Small intestine (tissue), 7 donors: ENCODE results near the gene RALGAPA1. TPM values are rescaled to one million over a fixed set of nuclear protein-coding genes. Genes with fewer than 3 reads are reported as not detected.
A peak's percentile ranks its signal among the peaks of the same experiment; 100 is the strongest.
"Not testable (repeated sequence)": the region's sequence is repeated elsewhere in the genome, so short reads cannot be mapped to it uniquely, and the experiment has no call there.

Experiments used
- DNase-seq, 2 donors: peaks; one replicate each; pipeline versions ENCODE4 v3.0.0 to v3.0.0-alpha.2; 2013
- FAIRE-seq: peaks from 2 replicates; lab custom pipeline; 2012; peaks lifted over from hg19 to GRCh38; lab: Jason Lieb, UNC
- H3K27ac ChIP-seq, 3 donors: one replicate each; pipeline ENCODE4 v1.5.1; 2013; ENCODE audit warnings: low read length in 2 of 3, mild to moderate bottlenecking in 2 of 3, control low read depth in 1 of 3, inconsistent platforms in 1 of 3, low read depth in 1 of 3, moderate library complexity in 1 of 3
- H3K27me3 ChIP-seq, 3 donors: one replicate each; pipeline ENCODE4 v1.6.1; 2013; ENCODE audit warnings: low read length in 3 of 3, inconsistent platforms in 1 of 3; ENCODE audit not compliant: control insufficient read depth in 3 of 3, insufficient read depth in 3 of 3
- H3K36me3 ChIP-seq, 3 donors: one replicate each; pipeline ENCODE4 v1.6.1; 2013; ENCODE audit warnings: low read length in 3 of 3, inconsistent platforms in 1 of 3, low read depth in 1 of 3, mild to moderate bottlenecking in 1 of 3, moderate library complexity in 1 of 3; ENCODE audit not compliant: control insufficient read depth in 3 of 3, insufficient read depth in 2 of 3
- H3K4me1 ChIP-seq, 3 donors: one replicate each; pipeline ENCODE4 v1.6.1; 2013; ENCODE audit warnings: low read length in 2 of 3, inconsistent platforms in 1 of 3, low read depth in 1 of 3, mild to moderate bottlenecking in 1 of 3, moderate library complexity in 1 of 3; ENCODE audit not compliant: control insufficient read depth in 3 of 3, insufficient read depth in 2 of 3
- H3K4me3 ChIP-seq, 3 donors: one replicate each; pipeline ENCODE4 v1.5.1; 2013; ENCODE audit warnings: low read length in 3 of 3, control low read depth in 1 of 3, inconsistent platforms in 1 of 3, low read depth in 1 of 3, mild to moderate bottlenecking in 1 of 3, moderate library complexity in 1 of 3
- H3K9me3 ChIP-seq, 2 donors: one replicate each; pipeline ENCODE4 v1.6.1; 2013; ENCODE audit warnings: low read depth in 1 of 2, low read length in 1 of 2; ENCODE audit not compliant: control insufficient read depth in 2 of 2, insufficient read depth in 1 of 2
- WGBS, 3 donors: extraction: QIAGEN DNeasy Blood & Tissue Kit; methylation state at CpG; one replicate each; pipeline ENCODE4 v1.1.7; 2013; 5-methylcytosine and 5-hydroxymethylcytosine counted together
- polyA plus RNA-seq, 4 donors: library from polyadenylated mRNA; stranded (reverse) in 3 of 4; unstranded in 1 of 4; fragments of 200-250 nt in 3 of 4; fragments of 120-200 nt in 1 of 4; gene quantifications; one replicate each; pipeline versions ENCODE4 v1.2.1 to v1.2.3, GENCODE V29; 2013
- donor health status: healthy with polysubstance abuse.
- donor health status: control.
- donor health status: control.
- donor health status: Bipolar disorder and iron deficiency.
- donor health status: healthy.

The RALGAPA1 gene
- polyA plus RNA-seq, 4 donors, result 9.6 to 27.6 (median 13.3) TPM

DNA sequence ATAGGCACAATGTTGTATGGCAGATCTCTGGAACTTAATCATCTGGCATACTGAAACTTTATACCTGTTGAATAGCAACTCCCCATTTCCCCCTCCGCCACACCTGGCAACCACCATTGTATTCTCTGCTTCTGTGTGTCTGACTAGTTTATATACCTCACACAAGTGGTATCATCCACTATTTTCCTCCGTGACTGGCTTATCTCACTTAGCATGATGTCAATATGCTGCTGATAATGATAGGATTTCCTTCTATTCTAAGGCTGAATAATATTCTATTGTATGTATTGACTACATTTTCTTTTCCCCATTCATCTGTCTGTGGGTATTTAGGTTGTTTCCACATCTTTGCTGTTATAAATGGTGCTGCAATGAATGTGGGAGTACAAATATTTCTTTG lies 38.5 kb upstream of the RALGAPA1 start:
- Histone ChIP-seq H3K4me3 (no peak overlapping the region), H3K36me3 (peaks cover 0 to 31% (median 0%) of the 10 kb centered on the region in 3 donors), H3K4me1 (no peaks in the 10 kb centered on the region), H3K9me3 (no peaks in the 10 kb centered on the region), H3K27me3 (no peaks in the 10 kb centered on the region), H3K27ac (no peak overlapping the region)
- FAIRE-seq (no peak), DNase-seq (no peak)
- WGBS, 3 donors, result 66 to 83% (median 80%) methylated on average over 2 of the region's 2 CpGs

DNA sequence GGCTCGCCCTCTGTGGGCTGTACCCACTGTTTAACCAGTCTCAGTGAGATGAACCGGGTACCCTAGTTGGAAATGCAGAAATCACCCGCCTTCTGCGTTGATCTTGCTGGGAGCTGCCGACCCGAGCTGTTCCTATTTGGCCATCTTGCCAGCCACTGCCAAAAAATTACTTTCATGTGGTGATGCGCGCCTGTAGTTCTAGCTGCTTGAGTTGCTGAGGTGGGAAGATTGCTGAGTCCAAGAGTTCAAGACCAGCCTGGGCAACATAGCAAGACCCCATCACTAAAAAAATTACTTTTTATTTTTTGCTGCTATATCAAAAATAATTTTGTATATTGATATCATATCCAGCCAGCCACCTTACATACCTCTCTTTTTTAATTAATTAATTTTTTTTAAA lies 35.4 kb upstream of the RALGAPA1 start:
- FAIRE-seq, result no peak

DNA sequence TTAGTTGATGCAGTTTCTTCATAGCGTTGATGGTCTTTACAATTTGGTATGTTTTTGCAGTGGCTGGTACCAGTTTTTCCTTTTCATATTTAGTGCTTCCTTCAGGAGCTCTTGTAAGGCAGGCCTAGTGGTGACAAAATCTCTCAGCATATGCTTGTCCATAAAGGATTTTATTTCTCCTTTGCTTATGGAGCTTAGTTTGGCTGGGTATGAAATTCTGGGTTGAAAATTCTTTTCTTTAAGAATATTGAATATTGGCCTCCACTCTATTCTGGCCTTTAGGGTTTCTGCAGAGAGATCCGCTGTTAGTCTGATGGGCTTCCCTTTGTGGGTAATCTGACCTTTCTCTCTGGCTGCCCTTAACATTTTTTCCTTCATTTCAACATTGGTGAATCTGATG lies 33.1 kb upstream of the RALGAPA1 start:
- H3K4me3 ChIP-seq, FAIRE-seq, H3K27ac ChIP-seq, H3K27me3 ChIP-seq, H3K4me1 ChIP-seq, DNase-seq, H3K9me3 ChIP-seq: not testable (repeated sequence)
- H3K36me3 ChIP-seq, result peaks cover 0 to 33% (median 0%) of the 10 kb centered on the region in 3 donors
- WGBS, 3 donors, result 97 to 99% (median 98%) methylated on average over 2 of the region's 2 CpGs

More for the DNA sequence above, 35.4 kb upstream of the RALGAPA1 start:
- DNase-seq, result no peak
- 95 to 98% (median 96%) methylated on average over 8 of the region's 8 CpGs for WGBS, 3 donors
- no peaks in the 10 kb centered on the region for H3K4me1 ChIP-seq
- H3K9me3 ChIP-seq, result peaks cover 0 to 3% of the 10 kb centered on the region in 2 donors
- H3K4me3 ChIP-seq, result no peak overlapping the region
- H3K27ac ChIP-seq, result no peak overlapping the region
- peaks cover 0 to 30% (median 0%) of the 10 kb centered on the region in 3 donors for H3K36me3 ChIP-seq
- no peaks in the 10 kb centered on the region for H3K27me3 ChIP-seq

DNA sequence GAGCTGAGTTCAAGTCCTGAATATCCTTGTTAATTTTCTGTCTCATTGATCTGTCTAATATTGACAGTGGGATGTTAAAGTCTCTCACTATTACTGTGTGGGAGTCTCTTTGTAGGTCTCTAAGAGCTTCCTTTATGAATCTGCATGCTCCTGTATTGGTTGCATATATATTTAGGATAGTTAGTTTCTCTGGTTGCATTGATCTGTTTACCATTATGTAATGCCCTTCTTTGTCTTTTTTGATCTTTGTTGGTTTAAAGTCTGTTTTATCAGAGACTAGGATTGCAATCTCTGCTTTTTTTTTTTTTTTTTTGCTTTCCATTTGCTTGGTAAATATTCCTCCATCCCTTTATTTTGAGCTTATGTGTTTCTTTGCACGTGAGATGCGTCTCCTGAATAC lies 32.6 kb upstream of the RALGAPA1 start:
- H3K4me1 ChIP-seq, H3K27me3 ChIP-seq, DNase-seq, H3K27ac ChIP-seq, FAIRE-seq, H3K9me3 ChIP-seq, H3K4me3 ChIP-seq: not testable (repeated sequence)
- WGBS, 3 donors, result 97 to 100% (median 99%) methylated on average over 2 of the region's 2 CpGs
- H3K36me3 ChIP-seq, result peaks cover 0 to 28% (median 0%) of the 10 kb centered on the region in 3 donors

DNA sequence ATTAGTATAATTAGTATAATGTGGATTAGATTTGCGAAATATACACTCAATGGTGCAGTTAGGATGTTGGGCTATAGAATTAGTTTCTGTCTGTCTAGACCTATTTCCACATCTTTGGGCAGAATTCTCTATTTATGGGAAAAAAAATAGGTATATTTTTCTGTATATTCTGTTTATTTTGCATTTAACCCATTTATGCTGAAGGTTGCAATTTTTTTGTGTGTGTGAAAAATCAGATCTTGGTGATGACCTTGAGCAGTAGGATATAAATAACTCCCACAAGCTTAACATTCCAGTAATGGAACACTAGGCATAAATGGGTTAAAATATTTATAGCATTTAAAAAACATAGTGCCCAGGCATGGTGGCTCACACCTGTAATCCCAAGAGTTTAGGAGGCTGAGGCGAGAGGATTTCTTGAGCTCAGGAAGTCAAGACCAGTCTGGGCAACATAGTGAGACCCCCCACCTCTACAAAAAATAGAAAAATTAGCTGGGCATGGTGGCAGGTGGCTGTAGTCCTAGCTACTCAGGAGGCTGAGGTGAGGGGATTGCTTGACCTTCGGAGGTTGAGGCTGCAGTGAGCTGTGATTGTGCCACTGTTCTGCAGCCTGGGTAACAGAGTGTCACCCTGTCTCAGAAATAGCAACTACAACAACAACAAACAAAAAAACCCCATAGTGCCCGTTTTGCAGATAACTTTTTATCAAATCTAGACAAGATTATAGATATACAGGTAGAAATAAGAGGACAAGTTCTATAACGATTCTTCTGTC lies 26.3 kb upstream of the RALGAPA1 start:
- Histone ChIP-seq H3K36me3 (peaks cover 0 to 14% (median 4%) of the 10 kb centered on the region in 3 donors), H3K27me3 (no peaks in the 10 kb centered on the region), H3K9me3 (no peaks in the 10 kb centered on the region), H3K4me3 (no peak overlapping the region), H3K27ac (no peak overlapping the region), H3K4me1 (no peaks in the 10 kb centered on the region)
- DNase-seq (no peak), FAIRE-seq (no peak)
- 70 to 81% (median 79%) methylated on average over 5 of the region's 5 CpGs for WGBS, 3 donors

DNA sequence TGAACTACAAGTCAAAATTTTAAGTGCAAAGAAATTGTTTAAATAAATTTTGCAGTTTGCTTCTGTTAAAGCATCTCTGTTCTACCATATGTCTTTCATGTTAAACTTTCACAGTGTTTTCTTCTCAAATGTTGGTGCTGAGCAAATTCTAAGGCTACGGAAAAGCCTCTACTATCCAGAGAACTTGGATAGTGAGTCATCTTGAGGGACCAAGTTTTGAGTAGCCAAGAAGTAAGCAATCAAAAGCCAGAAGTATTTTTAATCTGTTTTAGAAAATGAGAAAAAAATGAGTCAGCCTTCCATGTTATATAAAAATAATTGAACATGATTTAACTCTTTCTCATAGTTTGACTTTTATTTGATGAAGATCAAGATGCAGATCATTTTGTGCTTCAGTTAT lies 20.4 kb upstream of the RALGAPA1 start:
- Histone ChIP-seq H3K9me3 (no peaks in the 10 kb centered on the region), H3K27me3 (no peaks in the 10 kb centered on the region), H3K36me3 (peaks cover 0 to 4% (median 0%) of the 10 kb centered on the region in 3 donors), H3K4me3 (no peak overlapping the region), H3K27ac (no peak overlapping the region), H3K4me1 (no peaks in the 10 kb centered on the region)
- DNase-seq, result no peak
- FAIRE-seq, result no peak
- 74 to 98% (median 97%) methylated on average over 1 of the region's 1 CpG for WGBS, 3 donors

DNA sequence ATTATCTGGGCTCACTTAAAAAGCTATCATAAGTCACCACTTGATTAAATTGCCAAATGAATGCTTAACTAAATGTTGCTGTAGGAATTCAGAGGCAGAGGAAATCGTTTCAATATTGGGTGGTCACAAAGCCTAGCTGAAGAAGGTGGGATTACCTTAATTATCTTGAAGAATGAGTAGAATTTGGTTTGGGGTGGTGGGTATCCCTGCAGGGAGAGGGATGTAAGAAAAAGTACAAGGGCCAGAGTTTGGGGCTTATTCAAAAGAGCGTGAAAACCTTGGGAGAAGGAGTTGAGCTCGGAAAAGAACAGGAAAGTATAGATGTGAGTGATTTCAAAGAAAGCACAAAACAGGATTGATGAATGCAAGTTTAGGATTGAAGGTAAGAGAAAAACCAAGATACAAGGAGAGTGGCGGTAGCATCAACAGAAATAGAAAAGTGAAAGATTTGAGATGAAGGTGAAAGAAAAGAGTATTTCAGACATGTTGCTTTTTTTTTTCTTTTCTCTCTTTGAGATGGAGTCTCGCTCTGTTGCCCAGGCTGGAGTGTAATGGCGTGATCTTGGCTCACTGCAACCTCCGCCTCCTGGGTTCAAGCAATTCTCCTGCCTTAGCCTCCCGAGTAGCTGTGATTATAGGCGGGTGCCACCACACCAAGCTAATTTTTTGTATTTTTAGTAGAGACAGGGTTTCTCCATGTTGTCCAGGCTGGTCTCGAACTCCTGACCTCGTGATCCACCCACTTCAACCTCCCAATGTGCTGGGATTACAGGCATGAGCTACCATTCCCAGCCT lies 18.8 kb upstream of the RALGAPA1 start:
- Histone ChIP-seq H3K27me3 (no peaks in the 10 kb centered on the region), H3K36me3 (peaks cover 0 to 4% (median 0%) of the 10 kb centered on the region in 3 donors), H3K4me3 (no peak overlapping the region), H3K27ac (no peak overlapping the region), H3K4me1 (no peaks in the 10 kb centered on the region), H3K9me3 (no peaks in the 10 kb centered on the region)
- 88 to 91% (median 90%) methylated on average over 10 to 11 of the region's 11 CpGs for WGBS, 3 donors
- no peak for DNase-seq
- FAIRE-seq, result no peak

DNA sequence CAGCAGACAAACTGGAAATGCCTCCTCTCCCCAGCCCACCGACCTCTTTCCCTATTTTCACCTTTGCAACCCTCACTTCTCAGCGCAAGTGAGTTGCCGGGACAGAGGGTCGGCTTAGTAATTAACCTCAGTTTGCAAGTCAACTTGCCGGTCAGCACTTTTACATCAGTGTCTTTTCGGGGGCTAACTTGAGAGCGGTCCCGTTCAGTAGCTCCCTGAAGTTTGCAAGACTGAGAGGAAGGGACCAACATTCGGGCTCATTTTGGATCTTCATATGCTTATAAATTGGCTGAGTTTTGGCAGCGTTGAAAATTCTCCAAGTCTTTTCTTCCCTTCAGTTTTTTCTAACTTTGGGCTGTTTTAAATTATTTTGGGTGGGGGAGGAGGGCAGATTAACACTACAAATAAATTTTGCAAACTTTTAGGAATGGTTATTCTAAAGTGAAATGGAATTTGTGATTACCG lies 17.9 kb upstream of the RALGAPA1 start:
- H3K4me3 ChIP-seq, result peak overlapping the region; percentile 77 to 96 (median 91)
- DNase-seq, result no peak
- H3K27ac ChIP-seq, result peak overlapping the region in 2 of 3 donors; percentile 15 to 99
- 1 to 2% (median 2%) methylated on average over 11 of the region's 11 CpGs for WGBS, 3 donors
- H3K9me3 ChIP-seq, result no peaks in the 10 kb centered on the region
- H3K4me1 ChIP-seq, result no peaks in the 10 kb centered on the region
- H3K36me3 ChIP-seq, result peaks cover 0 to 4% (median 0%) of the 10 kb centered on the region in 3 donors
- FAIRE-seq, result no peak
- no peaks in the 10 kb centered on the region for H3K27me3 ChIP-seq
